Measurements from ENCODE around the gene GHR.
"Not testable (repeated sequence)": the region's sequence is repeated elsewhere in the genome, so short reads cannot be mapped to it uniquely, and the experiment has no call there.

GHR gene

DNA sequence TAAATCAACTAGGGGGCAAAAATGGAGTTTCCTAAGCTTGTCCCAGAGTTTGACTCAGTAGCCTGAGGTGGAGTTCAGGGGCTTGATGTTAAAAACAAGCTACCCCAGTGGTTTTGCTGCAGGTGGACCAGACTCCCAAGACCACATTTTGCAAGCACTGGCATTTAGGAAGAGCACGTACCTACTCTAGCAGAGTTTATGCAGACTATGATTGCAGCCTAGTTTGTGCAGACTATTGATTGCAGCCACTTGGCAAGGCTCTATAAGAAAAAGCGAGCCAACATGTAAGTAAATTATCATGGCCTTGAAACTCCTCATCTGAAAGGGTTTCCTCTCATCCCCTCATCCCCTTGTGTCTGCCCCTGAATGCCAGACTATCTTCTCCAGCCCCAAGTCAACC, 231.4 kb downstream of the GHR start:
- DNase-seq, result no peak

DNA sequence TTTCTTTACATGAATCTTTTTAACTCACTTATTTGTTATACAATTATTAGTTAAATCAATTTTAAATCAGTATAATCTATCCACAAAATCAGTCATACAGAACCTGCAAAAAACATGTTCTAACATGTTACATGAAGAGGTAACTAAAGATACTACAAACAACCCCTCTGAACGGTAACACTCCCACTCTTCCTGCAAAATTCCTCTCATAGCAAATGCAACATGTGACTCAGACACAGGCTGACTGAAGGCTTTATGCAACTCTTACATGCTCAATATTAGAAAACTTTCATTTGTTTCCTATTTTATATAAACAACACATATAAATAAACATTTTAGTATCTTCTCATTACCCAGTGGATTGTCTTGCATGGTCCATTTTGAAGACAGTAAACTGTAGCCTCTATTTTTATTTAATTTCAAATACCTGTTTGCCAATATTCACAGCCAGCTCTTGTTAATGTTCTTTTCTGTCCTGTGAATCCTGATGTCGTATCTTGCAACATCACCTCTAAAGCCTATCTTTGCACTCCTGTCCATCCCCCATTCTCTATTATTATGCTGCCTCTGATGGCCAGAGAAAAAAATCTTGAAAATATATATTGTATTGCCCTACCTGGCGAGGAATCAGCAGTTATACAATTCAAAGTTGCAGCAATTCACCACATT, 232.9 kb downstream of the GHR start:
- DNase-seq, result peak in 1 of 2 donors; percentile 3

DNA sequence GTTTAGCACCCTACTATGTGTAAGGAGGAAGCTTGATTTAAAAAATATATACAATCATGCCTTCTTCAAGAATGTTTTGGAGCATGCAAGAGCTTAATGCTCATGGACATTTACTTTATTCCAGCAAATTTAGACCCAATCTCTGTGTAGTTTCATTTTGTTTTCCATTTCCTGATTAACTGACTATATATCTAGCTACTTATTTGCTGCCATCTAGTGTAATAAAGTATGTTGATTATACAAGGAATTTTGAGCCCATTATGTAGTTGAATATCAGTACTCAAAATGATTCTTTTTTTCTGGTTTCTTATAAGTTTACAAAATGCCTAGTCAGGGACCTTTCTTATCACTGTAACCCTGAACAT, 233.4 kb downstream of the GHR start:
- no peak for DNase-seq

DNA sequence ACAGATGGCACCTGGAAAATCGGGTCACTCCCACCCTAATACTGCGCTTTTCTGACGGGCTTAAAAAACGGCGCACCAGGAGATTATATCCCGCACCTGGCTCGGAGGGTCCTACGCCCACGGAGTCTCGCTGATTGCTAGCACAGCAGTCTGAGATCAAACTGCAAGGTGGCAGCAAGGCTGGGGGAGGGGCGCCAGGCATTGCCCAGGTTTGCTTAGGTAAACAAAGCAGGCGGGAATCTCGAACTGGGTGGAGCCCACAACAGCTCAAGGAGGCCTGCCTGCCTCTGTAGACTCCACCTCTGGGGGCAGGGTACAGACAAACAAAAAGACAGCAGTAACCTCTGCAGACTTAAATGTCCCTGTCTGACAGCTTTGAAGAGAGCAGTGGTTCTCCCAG, 236.6 kb downstream of the GHR start:
- DNase-seq, result not testable (repeated sequence)

DNA sequence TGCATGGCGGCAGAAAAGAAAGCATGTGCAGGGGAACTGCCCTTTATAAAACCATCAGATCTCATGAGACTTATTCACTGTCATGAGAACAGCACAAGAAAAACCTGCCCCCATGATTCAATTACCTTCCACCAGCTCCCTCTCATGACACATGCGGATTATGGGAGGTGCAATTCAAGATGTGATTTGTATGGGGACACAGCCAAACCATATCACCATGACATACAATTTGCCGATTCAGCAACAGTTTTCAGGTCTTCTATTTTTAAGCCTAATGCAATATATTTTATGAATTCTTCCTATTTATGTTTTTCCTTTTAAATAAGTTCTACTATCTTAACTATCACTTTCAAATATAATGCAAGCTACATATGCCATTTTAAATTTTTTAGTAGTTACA, 242.6 kb downstream of the GHR start:
- DNase-seq, result no peak

DNA sequence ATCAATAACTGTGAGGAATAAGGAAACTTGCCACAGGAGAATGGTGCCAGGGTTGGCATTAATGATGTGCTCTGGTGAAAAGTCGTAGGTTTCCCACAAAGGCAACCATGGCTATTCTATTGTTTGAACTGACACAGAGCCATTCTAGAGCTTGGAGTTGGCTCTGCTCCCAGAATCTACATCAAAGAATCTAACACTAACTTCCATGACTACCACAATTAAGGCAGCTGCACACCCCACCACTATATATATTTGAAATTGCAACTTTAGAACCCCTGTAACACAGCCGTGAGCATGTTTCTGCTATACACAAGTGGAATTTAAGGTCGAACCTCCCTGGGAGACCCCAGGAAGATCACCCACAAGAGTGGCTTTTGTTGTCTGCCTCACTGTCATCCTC, 243.6 kb downstream of the GHR start:
- DNase-seq, result no peak

DNA sequence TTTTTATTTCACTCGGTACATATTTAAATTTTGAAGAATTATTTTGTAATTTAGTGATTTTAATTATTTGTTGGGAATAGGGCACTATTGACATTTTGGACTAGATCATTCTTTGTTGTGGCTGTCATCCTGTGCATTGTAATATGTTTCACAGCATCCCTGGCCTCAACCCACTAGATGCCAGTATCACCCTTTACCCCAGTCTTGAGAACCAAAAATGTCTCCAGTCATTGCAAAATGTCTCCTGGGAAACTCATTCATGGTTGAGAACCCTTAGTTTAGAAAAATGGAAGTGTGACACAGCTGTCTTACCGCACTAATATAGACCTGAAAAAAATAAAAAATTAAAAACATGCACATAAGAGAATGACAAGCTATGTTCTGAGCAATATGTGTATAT, 245.0 kb downstream of the GHR start:
- no peak for DNase-seq

DNA sequence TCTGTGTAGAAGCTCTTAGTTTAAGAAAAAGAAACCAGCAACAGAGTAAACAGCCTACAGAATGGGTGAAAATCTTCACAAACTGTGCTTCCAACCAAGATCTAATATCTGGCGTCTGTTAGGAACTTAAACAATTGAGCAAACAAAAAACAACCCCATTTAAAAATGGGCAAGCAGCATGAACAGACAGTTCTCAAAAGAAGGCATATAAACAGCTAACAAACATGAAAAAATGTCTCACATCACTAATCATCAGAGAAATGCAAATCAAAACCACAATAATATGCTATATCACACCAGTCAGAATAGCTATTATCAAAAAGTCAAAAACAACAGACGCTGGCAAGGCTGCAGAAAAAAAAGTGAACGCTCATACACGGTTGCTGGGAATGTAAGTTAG, 249.7 kb downstream of the GHR start:
- DNase-seq, result no peak

DNA sequence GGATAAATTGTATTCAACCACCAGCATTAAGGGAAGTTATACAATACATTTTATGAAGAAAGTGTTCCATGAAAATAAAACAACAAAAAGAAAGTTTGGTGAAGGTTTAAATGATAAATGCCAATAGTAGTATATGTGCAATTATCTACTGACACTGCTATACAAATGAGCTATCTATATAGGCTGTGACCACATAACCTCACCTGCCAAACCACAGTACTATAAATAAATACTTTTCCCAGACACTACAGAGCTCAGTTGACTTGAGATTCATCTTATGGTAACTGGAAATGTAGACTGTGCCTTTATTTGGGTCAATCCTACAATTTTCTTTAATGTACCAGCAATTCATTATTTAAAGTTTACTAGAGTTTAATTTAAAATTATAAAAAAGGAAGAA, 252.4 kb downstream of the GHR start:
- DNase-seq, result no peak

DNA sequence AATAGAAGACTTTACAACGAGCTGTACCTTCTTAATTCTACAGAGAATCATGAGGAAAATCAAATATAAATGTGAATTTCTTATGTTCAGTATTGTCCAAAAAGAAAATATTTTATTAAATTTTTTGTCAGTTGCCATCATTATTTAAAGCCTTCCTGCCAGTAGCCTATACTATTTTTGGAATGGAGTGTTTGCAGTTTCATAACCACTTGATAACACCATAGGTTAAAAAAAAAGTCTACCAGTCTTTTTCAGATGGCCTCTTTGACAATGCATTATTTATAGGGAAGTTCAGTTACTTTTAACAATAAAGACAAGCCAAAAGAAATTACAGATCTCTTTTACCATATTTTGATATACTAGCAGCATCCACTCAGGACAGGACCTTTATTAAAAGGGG, 253.1 kb downstream of the GHR start:
- no peak for DNase-seq

DNA sequence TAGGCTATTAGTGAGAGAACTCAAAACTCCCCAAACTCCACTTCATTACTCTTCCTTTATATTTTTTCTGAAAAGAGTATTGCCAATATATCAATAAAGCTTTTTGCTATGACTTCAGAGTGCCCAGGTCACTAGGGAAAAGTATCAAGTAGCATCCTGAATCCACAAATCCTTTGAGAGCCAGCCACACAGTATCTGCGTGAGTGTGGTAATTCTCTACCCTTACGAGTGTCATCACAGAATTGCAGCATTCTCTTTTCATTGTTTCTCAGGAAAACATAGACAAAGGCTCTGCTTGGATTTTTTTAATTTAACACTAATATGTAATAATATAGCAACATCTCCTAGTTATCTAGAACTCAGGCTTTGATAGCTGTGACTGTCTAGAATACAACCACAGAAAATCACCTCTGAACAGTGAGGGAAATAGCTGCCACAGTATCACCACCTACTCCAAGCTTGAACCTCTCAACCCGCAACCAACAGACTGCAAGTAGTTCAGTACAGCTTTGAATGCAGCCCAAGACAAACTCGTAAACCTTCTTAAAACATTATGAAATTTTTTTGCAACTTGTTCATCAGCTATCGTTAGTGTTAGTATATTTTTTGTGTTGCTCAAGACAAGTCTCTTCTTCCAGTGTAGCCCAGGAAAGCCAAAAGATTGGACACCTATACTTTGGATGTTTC, 254.1 kb downstream of the GHR start:
- DNase-seq, result no peak

DNA sequence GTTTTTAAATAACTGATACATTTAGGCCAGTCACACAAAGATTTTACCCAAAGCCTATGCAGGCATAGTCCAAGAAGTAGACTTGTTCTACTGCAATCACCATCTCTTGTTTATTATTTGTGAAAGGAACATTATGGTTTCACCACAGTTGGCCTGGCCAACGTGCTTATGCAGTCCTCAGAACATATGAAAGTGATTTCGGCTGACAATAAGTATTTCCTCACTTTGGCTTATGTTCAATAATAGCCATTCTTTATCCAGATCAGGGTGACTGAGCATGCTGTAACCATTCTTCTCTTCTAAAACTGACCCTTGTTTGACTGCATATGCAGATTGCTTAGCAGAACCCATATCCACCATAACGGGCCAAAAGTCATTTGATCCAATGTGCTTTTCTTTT, 256.8 kb downstream of the GHR start:
- no peak for DNase-seq

DNA sequence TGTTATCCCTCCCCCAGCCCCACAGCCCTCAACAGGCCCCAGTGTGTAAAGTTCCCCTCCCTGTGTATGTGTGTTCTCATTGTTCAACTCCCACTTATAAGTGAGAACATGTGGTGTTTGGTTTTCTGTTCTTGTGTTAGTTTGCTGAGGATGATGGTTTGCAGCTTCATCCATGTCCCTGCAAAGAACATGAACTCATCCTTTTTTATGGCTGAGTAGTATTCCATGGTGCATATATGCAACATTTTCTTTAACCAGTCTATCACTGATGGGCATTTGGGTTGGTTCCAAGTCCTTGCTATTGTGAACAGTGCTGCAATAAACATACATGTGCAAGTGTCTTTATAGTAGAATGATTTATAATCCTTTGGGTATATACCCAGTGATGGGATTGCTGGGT, 261.8 kb downstream of the GHR start:
- DNase-seq, result not testable (repeated sequence)

DNA sequence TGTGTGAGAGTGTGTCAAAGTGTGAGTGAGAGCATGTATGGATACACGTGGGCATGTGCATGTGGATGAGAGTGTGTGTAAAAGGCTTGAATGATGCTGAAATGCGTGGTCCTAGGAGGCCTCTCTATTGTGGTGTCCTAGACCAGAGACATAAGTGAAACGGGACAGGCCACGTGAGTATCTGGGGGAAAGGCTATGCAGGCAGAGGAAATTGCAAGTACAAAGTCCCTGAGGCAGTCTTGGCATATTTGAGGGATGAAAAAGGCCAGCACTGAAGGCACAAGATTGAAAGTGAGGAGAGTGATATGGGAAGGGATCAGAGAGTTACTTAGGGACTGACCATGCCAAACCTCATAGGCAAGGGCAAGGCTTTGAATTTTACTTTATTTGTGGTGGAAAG, 266.2 kb downstream of the GHR start:
- DNase-seq, result no peak

DNA sequence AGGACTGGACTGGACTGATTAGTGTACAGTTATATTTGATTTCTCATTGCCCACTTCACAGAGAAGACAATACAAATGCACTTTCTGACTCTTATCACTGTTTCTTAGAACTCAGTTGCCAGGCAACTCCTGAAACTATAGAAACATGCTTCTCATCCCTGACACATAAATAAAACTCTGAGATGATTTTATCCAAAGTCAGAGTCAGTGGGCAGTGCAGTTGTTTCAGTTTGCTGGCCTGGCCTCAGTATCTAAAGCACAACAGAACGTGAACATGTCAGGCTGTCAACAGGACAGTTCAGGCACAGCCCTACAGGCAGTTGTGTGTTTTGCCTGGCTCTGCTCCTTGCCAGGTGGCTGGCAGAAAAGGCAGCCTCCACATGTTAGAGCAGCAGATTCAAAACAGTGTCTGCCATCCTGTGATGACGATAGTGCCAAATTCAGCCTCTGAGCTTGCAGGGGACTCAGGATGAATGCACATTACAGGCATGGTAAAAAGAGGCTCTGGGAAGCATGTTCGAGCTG, 268.2 kb downstream of the GHR start:
- no peak for DNase-seq

DNA sequence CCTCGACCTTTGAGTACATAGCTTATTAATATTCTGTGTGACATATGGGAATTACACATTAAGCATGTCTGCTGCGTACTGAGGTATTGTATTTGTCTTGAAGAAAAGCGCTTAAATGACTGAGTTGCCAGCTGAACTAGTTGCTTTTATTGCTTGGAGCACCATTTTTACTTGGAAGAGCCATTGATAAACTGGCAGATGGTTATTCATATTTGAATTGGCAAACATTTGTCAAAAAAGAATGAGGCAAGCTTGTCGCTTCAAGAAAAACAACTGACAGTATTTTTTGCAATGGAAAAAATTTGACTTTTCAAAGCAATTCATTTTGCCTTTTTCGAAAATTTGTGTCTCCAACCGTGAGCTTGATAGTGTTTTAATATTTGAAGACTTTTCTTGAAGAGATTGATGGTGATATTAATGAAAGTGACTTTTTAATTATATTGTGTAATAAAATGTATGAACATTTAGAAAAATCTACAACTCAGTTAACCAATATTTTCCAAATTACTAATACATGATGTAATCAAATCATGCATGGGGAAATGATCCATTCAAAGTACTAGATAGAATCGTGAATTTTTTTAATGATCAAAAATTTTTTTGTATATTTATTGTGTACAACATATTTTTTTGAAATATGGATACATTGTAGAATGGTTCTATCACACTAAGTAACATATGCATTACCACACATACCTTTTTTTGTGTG, 278.3 kb downstream of the GHR start:
- DNase-seq, result no peak

DNA sequence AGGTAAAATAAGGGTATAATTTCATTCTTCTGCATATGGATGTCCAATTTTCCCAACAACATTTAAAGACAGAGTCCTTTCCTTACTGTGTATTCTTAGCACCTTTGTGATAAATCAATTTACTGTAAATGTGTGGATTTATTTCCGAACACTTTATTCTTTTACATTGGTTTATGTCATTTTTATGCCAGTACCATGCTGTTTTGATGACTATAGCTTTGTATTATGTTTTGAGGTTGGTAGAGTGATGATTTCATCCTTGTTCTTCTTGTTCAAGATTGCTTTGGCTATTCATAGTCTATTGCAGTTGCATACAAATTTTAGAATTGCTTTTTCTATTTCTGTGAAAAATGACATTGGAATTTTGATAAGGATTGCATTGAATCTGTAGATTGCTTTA, 280.0 kb downstream of the GHR start:
- no peak for DNase-seq

DNA sequence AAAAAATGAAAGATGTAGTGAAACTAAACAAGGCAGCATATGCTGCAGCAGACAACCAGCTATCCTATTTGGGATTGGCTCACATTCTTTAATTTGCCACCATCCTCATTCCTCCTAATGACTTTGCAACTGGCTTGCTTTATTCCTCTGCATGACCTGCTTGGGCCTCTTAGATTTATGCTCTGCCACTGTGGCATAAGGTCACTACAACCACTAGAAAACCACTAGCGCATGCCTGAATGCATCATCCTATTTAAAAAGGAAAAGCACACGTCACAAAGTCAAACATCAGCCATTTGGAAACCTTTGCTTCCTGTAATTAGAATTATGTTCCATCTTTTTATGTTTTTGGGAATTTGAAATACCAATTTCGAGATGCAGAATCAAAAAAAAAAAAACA, 292.5 kb downstream of the GHR start:
- peak; percentile 17 to 33 for DNase-seq

DNA sequence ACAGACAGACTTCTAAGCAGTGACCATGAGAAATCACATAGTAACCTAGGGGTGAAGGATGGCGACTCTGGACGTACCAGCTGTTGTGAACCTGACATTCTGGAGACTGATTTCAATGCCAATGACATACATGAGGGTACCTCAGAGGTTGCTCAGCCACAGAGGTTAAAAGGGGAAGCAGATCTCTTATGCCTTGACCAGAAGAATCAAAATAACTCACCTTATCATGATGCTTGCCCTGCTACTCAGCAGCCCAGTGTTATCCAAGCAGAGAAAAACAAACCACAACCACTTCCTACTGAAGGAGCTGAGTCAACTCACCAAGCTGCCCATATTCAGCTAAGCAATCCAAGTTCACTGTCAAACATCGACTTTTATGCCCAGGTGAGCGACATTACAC, 295.4 kb downstream of the GHR start:
- no peak for DNase-seq

DNA sequence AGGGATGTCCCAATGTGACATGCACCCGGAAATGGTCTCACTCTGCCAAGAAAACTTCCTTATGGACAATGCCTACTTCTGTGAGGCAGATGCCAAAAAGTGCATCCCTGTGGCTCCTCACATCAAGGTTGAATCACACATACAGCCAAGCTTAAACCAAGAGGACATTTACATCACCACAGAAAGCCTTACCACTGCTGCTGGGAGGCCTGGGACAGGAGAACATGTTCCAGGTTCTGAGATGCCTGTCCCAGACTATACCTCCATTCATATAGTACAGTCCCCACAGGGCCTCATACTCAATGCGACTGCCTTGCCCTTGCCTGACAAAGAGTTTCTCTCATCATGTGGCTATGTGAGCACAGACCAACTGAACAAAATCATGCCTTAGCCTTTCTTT, 295.8 kb downstream of the GHR start:
- DNase-seq, result no peak

DNA sequence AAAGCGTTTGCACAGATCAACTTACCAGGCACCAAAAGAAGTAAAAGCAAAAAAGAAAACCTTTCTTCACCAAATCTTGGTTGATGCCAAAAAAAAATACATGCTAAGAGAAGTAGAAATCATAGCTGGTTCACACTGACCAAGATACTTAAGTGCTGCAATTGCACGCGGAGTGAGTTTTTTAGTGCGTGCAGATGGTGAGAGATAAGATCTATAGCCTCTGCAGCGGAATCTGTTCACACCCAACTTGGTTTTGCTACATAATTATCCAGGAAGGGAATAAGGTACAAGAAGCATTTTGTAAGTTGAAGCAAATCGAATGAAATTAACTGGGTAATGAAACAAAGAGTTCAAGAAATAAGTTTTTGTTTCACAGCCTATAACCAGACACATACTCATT, 297.0 kb downstream of the GHR start:
- peak; percentile 15 to 36 for DNase-seq

DNA sequence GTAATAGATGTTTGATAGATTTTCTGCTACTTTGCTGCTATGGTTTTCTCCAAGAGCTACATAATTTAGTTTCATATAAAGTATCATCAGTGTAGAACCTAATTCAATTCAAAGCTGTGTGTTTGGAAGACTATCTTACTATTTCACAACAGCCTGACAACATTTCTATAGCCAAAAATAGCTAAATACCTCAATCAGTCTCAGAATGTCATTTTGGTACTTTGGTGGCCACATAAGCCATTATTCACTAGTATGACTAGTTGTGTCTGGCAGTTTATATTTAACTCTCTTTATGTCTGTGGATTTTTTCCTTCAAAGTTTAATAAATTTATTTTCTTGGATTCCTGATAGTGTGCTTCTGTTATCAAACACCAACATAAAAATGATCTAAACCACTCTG, 298.2 kb downstream of the GHR start:
- peak in 1 of 2 donors; percentile 22 for DNase-seq

DNA sequence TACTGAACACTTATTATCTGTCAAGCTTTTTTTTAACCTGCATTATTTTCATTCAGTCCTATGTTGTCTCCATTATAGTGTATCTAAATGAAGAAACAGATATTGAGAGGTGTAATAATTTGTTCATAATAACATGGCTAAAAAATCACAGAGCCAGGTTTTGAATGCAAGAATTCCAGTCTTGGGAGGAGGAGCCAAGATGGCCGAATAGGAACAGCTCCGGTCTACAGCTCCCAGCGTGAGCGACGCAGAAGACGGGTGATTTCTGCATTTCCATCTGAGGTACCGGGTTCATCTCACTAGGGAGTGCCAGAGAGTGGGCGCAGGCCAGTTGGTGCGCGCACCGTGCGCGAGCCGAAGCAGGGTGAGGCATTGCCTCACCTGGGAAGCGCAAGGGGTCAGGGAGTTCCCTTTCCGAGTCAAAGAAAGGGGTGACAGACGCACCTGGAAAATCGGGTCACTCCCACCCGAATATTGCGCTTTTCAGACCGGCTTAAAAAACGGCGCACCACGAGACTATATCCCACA, 311.4 kb downstream of the GHR start:
- not testable (repeated sequence) for DNase-seq

DNA sequence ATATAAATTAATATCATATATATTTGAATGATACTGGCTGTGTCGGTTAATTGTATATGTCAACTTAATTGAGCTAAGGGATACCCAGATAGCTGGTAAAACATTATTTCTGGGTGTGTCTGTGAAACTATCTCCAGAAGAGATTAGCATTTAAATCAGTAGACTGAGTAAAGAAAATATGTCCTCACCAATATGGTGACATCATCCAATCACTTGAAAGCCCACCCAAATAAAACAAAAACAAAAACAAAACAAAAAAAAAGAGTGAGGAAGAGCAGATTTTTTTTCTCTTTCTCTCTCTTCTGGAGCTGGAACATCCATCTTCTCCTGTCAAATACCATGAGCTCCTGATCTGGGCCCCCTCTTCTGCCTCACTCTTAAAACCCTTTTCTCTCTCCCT, 317.7 kb downstream of the GHR start:
- no peak for DNase-seq
